Neural progenitor cell (in vitro differentiated cells): Measurements from ENCODE around the gene PRCC. TPM values are rescaled to one million over a fixed set of nuclear protein-coding genes. Genes with fewer than 3 reads are reported as not detected.

Experiments used
- DNase-seq: peaks from one replicate; pipeline ENCODE4 v3.0.0-alpha.2; 2016; ENCODE audit warnings: low spot score
- H2AFZ ChIP-seq: fragments of 200-600 bp; sonication (generic); replicated peaks from 2 replicates; pipeline ENCODE4 v1.6.1; 2016; ENCODE audit warnings: antibody characterized with exemption
- H3F3A ChIP-seq: fragments of 200-600 bp; sonication (generic); 2 replicates; pipeline ENCODE4 v1.6.1; 2016; ENCODE audit warnings: antibody characterized with exemption, low read depth
- H3K27ac ChIP-seq: fragments of 200-600 bp; sonication (generic); 2 replicates; pipeline ENCODE4 v1.5.1; 2016; ENCODE audit warnings: mild to moderate bottlenecking
- H3K27me3 ChIP-seq: fragments of 200-600 bp; sonication (generic); 2 replicates; pipeline ENCODE4 v1.6.1; 2016; ENCODE audit warnings: mild to moderate bottlenecking, moderate library complexity
- H3K36me3 ChIP-seq: fragments of 200-600 bp; sonication (generic); 2 replicates; pipeline ENCODE4 v1.5.1; 2016
- H3K4me1 ChIP-seq: fragments of 200-600 bp; sonication (generic); 2 replicates; pipeline ENCODE4 v1.6.1; 2016; ENCODE audit warnings: mixed run types
- H3K4me2 ChIP-seq: fragments of 200-600 bp; sonication (generic); 2 replicates; pipeline ENCODE4 v1.6.1; 2016
- H3K4me3 ChIP-seq: fragments of 200-600 bp; sonication (generic); 2 replicates; pipeline ENCODE4 v1.5.1; 2016
- H3K79me2 ChIP-seq: fragments of 200-600 bp; sonication (generic); 2 replicates; pipeline ENCODE4 v1.6.1; 2016; ENCODE audit warnings: low read depth
- H3K9ac ChIP-seq: fragments of 200-600 bp; sonication (generic); 2 replicates; pipeline ENCODE4 v1.6.1; 2016
- H3K9me3 ChIP-seq: fragments of 200-600 bp; sonication (generic); 2 replicates; pipeline ENCODE4 v1.5.1; 2016; ENCODE audit warnings: low read depth
- H4K20me1 ChIP-seq: fragments of 200-600 bp; sonication (generic); 2 replicates; pipeline ENCODE4 v1.6.1; 2016; ENCODE audit warnings: low read depth
- H3K27ac Mint-ChIP-seq: 3 replicates; pipeline ENCODE4 v1.8.0; 2021; ENCODE audit warnings: mixed read lengths
- H3K27me3 Mint-ChIP-seq: 2 replicates; pipeline ENCODE4 v1.8.0; 2022; ENCODE audit warnings: low read depth, mild to moderate bottlenecking, inconsistent platforms, moderate library complexity, mixed read lengths; ENCODE audit not compliant: insufficient read depth
- H3K36me3 Mint-ChIP-seq: 3 replicates; pipeline ENCODE4 v1.8.0; 2021; ENCODE audit warnings: mixed read lengths
- H3K4me1 Mint-ChIP-seq: 3 replicates; pipeline ENCODE4 v1.8.0; 2021; ENCODE audit warnings: mixed read lengths
- H3K4me3 Mint-ChIP-seq: 3 replicates; pipeline ENCODE4 v1.8.0; 2021; ENCODE audit warnings: mild to moderate bottlenecking, moderate library complexity, mixed read lengths
- H3K9me3 Mint-ChIP-seq: 3 replicates; pipeline ENCODE4 v1.8.0; 2020; ENCODE audit warnings: mixed read lengths
- EZH2 ChIP-seq: fragments of 200-600 bp; sonication (generic); IDR thresholded peaks from 2 replicates; pipeline ENCODE4 v1.6.1; 2017; ENCODE audit warnings: antibody characterized with exemption, mild to moderate bottlenecking, moderate library complexity
- EZH2phosphoT487 ChIP-seq: fragments of 200-600 bp; sonication (generic); IDR thresholded peaks from 2 replicates; pipeline ENCODE4 v1.6.1; 2017; ENCODE audit warnings: antibody characterized with exemption
- total RNA-seq: library from RNA; depleted of rRNA; stranded (reverse); fragments of >200 nt; gene quantifications from 2 replicates; pipeline ENCODE4 v1.2.3, GENCODE V29; 2015; ENCODE audit warnings: low replicate concordance
- TF ChIP-seq, protein P1 (sequence below): fragments of 200-600 bp; sonication (generic); IDR thresholded peaks from 2 replicates; pipeline ENCODE4 v1.5.1; 2017; ENCODE audit warnings: antibody characterized with exemption, mild to moderate bottlenecking

PRCC gene
- total RNA-seq, 1 donor from 2014 or later = 30.1 TPM

DNA sequence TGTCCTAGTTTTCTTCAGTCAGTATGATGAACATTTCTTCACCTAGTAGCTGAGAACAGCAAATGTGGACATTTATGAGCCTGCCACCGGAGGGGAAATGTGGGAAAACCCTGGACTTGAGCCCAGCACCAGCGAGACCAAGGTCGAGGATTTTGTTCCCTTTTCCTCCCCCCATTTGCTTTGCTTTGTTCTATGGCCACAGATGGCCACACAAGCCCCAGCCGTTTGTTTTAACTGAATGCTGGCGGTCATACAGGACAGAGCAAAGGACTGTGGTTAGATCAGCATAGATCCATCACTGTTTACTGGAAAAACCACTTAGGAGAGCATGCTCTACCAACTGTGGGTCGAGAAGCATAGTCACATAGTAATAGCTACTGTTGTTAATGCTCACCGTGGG, 28.5 kb downstream of the PRCC start:
- H3K27me3 ChIP-seq = no peaks in the 10 kb centered on the region
- Mint-ChIP-seq H3K4me1 (no peaks in the 10 kb centered on the region), H3K36me3 (peaks cover 33% of the 10 kb centered on the region), H3K27me3 (no peaks in the 10 kb centered on the region), H3K9me3 (no peaks in the 10 kb centered on the region), H3K4me3 (no peak overlapping the region), H3K27ac (no peak overlapping the region)
- H4K20me1 ChIP-seq = peaks cover 9% of the 10 kb centered on the region
- no peaks in the 10 kb centered on the region for H3K4me1 ChIP-seq
- H2AFZ ChIP-seq = no peak overlapping the region
- H3F3A ChIP-seq = peaks cover 17% of the 10 kb centered on the region
- no peak overlapping the region for H3K4me2 ChIP-seq
- DNase-seq = no peak
- H3K9ac ChIP-seq = no peak overlapping the region
- H3K27ac ChIP-seq = no peak overlapping the region
- H3K79me2 ChIP-seq = no peaks in the 10 kb centered on the region
- H3K36me3 ChIP-seq = peaks cover 19% of the 10 kb centered on the region
- no peak overlapping the region for H3K4me3 ChIP-seq
- no peaks in the 10 kb centered on the region for H3K9me3 ChIP-seq
- TF ChIP-seq EZH2 = no peak
- no peak for TF ChIP-seq EZH2phosphoT487
- TF ChIP-seq, protein P1, sequence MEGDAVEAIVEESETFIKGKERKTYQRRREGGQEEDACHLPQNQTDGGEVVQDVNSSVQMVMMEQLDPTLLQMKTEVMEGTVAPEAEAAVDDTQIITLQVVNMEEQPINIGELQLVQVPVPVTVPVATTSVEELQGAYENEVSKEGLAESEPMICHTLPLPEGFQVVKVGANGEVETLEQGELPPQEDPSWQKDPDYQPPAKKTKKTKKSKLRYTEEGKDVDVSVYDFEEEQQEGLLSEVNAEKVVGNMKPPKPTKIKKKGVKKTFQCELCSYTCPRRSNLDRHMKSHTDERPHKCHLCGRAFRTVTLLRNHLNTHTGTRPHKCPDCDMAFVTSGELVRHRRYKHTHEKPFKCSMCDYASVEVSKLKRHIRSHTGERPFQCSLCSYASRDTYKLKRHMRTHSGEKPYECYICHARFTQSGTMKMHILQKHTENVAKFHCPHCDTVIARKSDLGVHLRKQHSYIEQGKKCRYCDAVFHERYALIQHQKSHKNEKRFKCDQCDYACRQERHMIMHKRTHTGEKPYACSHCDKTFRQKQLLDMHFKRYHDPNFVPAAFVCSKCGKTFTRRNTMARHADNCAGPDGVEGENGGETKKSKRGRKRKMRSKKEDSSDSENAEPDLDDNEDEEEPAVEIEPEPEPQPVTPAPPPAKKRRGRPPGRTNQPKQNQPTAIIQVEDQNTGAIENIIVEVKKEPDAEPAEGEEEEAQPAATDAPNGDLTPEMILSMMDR = no peak

DNA sequence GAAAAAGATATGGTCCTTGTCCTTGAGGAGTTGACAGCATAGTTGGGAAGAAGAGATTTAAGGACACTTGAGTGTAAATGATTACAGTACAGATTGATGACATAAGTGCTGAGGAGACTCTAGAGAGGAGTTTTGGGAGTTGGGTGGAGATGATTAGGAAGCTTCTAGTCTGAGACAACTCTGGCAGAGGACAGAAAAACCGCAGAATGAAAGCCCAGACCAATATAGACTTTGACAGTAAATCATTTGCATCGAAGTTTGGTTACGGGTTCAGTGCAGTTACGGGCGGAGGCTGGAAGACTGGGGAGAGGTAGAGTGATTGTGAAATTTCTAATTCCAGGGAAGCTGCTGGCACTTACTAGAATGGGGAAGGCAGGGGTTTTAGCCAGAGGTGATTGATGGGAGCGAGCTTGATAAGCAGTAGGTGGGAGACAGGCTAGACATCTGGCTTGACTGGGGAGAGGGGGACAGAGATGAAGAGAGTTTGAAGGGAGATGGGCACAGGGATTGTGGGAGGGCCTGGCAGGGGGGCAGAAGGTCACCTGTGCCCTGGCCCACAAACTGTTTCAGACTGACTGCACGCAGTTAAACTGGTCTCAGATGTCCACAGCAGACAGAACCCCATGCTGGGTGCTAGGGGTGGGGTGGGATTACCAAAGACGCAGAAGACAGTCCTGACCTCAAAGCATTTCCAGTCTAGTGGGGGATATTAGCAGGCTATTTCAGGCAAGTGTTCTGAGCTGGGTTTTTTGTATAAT, 29.2 kb downstream of the PRCC start:
- Histone ChIP-seq H3K9ac (no peak overlapping the region), H3K4me3 (no peak overlapping the region), H3K79me2 (no peaks in the 10 kb centered on the region), H3K4me2 (no peak overlapping the region), H3K9me3 (no peaks in the 10 kb centered on the region), H4K20me1 (peaks cover 8% of the 10 kb centered on the region), H3K4me1 (no peaks in the 10 kb centered on the region), H3F3A (peaks cover 17% of the 10 kb centered on the region), H3K27ac (no peak overlapping the region), H3K36me3 (peaks cover 19% of the 10 kb centered on the region), H2AFZ (no peak overlapping the region), H3K27me3 (no peaks in the 10 kb centered on the region)
- Mint-ChIP-seq H3K4me1 (peaks cover 2% of the 10 kb centered on the region), H3K36me3 (peaks cover 33% of the 10 kb centered on the region), H3K27me3 (no peaks in the 10 kb centered on the region), H3K27ac (no peak overlapping the region), H3K9me3 (no peaks in the 10 kb centered on the region), H3K4me3 (no peak overlapping the region)
- no peak for DNase-seq
- TF ChIP-seq, protein P1 = no peak
- TF ChIP-seq EZH2phosphoT487 = no peak
- TF ChIP-seq EZH2 = no peak

DNA sequence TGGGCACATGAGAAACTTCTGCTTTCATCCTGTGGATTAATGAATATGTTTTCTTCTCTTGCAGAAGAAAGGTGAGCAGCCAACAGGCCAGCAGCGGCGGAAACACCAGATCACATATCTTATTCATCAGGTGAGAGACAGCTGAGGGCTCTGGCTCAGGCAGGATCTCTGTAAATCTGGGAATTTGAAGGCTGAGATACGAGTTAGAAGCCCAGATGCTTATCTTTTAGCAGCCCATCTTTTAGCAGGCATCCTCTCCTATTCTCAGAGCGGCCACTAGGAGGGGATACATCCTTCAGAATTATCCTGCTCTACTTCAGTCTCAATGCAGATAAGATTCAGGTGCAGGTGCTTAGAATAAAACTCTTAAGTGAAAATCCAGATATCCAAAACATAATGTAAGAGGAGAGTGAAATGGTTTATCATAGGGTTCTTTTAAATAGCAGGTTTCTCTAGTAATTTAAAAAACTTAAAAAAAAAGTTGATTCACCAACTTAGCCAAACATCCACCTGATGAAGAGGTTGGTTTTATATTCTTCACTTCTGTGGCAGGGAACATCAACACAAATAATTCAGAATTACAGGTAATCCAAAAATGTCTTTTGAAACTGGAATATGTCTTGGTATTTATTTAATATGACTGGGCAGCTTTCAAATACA, 30.0 kb downstream of the PRCC start:
- H3K4me2 ChIP-seq = no peak overlapping the region
- no peaks in the 10 kb centered on the region for H3K79me2 ChIP-seq
- peaks cover 8% of the 10 kb centered on the region for H4K20me1 ChIP-seq
- peaks cover 19% of the 10 kb centered on the region for H3K36me3 ChIP-seq
- no peak overlapping the region for H3K27ac Mint-ChIP-seq
- no peak overlapping the region for H3K4me3 ChIP-seq
- no peaks in the 10 kb centered on the region for H3K4me1 ChIP-seq
- H3K9me3 Mint-ChIP-seq = no peaks in the 10 kb centered on the region
- H3K9me3 ChIP-seq = no peaks in the 10 kb centered on the region
- peaks cover 31% of the 10 kb centered on the region for H3K36me3 Mint-ChIP-seq
- H3K4me3 Mint-ChIP-seq = no peak overlapping the region
- DNase-seq = peak; percentile 70
- H3K27ac ChIP-seq = no peak overlapping the region
- no peak overlapping the region for H2AFZ ChIP-seq
- TF ChIP-seq, protein P1 = peak; percentile 96
- TF ChIP-seq EZH2 = no peak
- peaks cover 6% of the 10 kb centered on the region for H3K4me1 Mint-ChIP-seq
- no peaks in the 10 kb centered on the region for H3K27me3 ChIP-seq
- H3K9ac ChIP-seq = no peak overlapping the region
- H3K27me3 Mint-ChIP-seq = no peaks in the 10 kb centered on the region
- peaks cover 17% of the 10 kb centered on the region for H3F3A ChIP-seq
